HCT116 (cell line): ENCODE data around the gene KNSTRN. TPM values are rescaled to one million over a fixed set of nuclear protein-coding genes. Genes with fewer than 3 reads are reported as not detected.

Source experiments
- ATAC-seq: fragments of 200-7000 bp; cut with Tn5 transposase; 2 replicates; pipeline ENCODE4 v1.9.1; 2020; ENCODE audit warnings: mild to moderate bottlenecking, moderate library complexity
- BruUV-seq: library from RNA; stranded (reverse); fragments of 400-500 nt; replicated peaks from 2 replicates; lab custom pipeline; 2021; lab: Mats Ljungman, UMichigan
- CTCF ChIA-PET: fragments of 300-600 bp; sonication (Branson Sonifier 250); formaldehyde crosslinking; loops from one replicate; lab custom pipeline; 2021; ENCODE audit warnings: antibody characterized with exemption; lab: Charles Lee
- POLR2A ChIA-PET: fragments of 300-600, 350-600 bp; sonication (Branson Sonifier 250); formaldehyde crosslinking; loops from one replicate; lab custom pipeline; 2021; ENCODE audit warnings: antibody characterized with exemption; lab: Charles Lee
- RAD21 ChIA-PET, 2 experiments: fragments of 300-600 bp; sonication (Branson Sonifier 250); formaldehyde crosslinking; loops; one replicate each; lab custom pipeline; 2023; ENCODE audit warnings: low total read pairs in 2 of 2; ENCODE audit not compliant: uncharacterized antibody in 2 of 2, unreplicated experiment in 2 of 2, low non-redundant PET in 1 of 2; lab: Charles Lee
- DNase-seq: peaks from one replicate; pipeline ENCODE4 v3.0.0-alpha.2; 2010; ENCODE audit warnings: low read depth, low spot score
- H2AFZ ChIP-seq: fragments of 200-600 bp; shearing (Covaris generic), sonication (generic); 2 replicates; pipeline ENCODE4 v1.6.1; 2017; ENCODE audit warnings: low read depth, mixed run types, mixed read lengths, antibody characterized with exemption, low read length; ENCODE audit not compliant: poor library complexity, severe bottlenecking
- H3K27ac ChIP-seq: 2 replicates; pipeline ENCODE4 v1.5.1; 2012; ENCODE audit warnings: low read depth, low read length
- H3K27me3 ChIP-seq: fragments of 200-600 bp; sonication (generic); 2 replicates; pipeline ENCODE4 v1.6.1; 2016; ENCODE audit warnings: mixed run types, low read length, mixed read lengths; ENCODE audit not compliant: insufficient read depth
- H3K36me3 ChIP-seq, 2 experiments: fragments of 200-500 bp in 1 of 2; fragments of 200-600 bp in 1 of 2; sonication (Bioruptor generic) in 1 of 2; sonication (generic) in 1 of 2; 2 replicates each; pipeline versions ENCODE4 v1.5.1 to v1.6.1; 2014 to 2016; ENCODE audit warnings: low read length in 2 of 2, inconsistent platforms in 1 of 2, mixed read lengths in 1 of 2, mixed run types in 1 of 2; ENCODE audit not compliant: insufficient read depth in 2 of 2, control insufficient read depth in 1 of 2
- H3K4me1 ChIP-seq, 2 experiments: fragments of 200-600 bp in 1 of 2; sonication (generic) in 1 of 2; 2 replicates each; pipeline versions ENCODE4 v1.5.1 to v1.6.1; 2012 to 2017; ENCODE audit warnings: low read length in 2 of 2, inconsistent platforms in 1 of 2, mild to moderate bottlenecking in 1 of 2, mixed read lengths in 1 of 2, mixed run types in 1 of 2, moderate library complexity in 1 of 2; ENCODE audit not compliant: insufficient read depth in 2 of 2, control insufficient read depth in 1 of 2
- H3K4me2 ChIP-seq: fragments of 200-600 bp; sonication (generic); 2 replicates; pipeline ENCODE4 v1.6.1; 2017; ENCODE audit warnings: mixed run types, low read length, mixed read lengths
- H3K4me3 ChIP-seq, 2 experiments: fragments of 200-600 bp in 1 of 2; sonication (generic) in 1 of 2; replicated peaks in 1 of 2; 2 replicates each; pipeline ENCODE4 v1.5.1; 2011 to 2016; ENCODE audit warnings: low read length in 2 of 2, control low read depth in 1 of 2, low read depth in 1 of 2, mild to moderate bottlenecking in 1 of 2, mixed read lengths in 1 of 2, mixed run types in 1 of 2
- H3K79me2 ChIP-seq: fragments of 200-600 bp; sonication (generic); 2 replicates; pipeline ENCODE4 v1.6.1; 2017; ENCODE audit warnings: mild to moderate bottlenecking, mixed run types, low read length, moderate library complexity, mixed read lengths; ENCODE audit not compliant: insufficient read depth
- H3K9ac ChIP-seq: fragments of 200-600 bp; sonication (generic); 2 replicates; pipeline ENCODE4 v1.6.1; 2016; ENCODE audit warnings: low read length, mixed read lengths
- H3K9me2 ChIP-seq: fragments of 200-600 bp; sonication (generic), shearing (Covaris generic); 2 replicates; pipeline ENCODE4 v1.6.1; 2017; ENCODE audit warnings: mixed run types, mild to moderate bottlenecking, moderate library complexity; ENCODE audit not compliant: insufficient read depth
- H3K9me3 ChIP-seq, 2 experiments: fragments of 200-500 bp in 1 of 2; fragments of 200-600 bp in 1 of 2; sonication (Bioruptor generic) in 1 of 2; sonication (generic) in 1 of 2; 2 replicates each; pipeline ENCODE4 v1.6.1; 2014 to 2017; ENCODE audit warnings: low read length in 2 of 2, mixed read lengths in 2 of 2, inconsistent platforms in 1 of 2, low read depth in 1 of 2, mild to moderate bottlenecking in 1 of 2, mixed run types in 1 of 2, moderate library complexity in 1 of 2; ENCODE audit not compliant: control insufficient read depth in 1 of 2, insufficient read depth in 1 of 2
- H4K20me1 ChIP-seq: fragments of 200-600 bp; sonication (generic), shearing (Covaris generic); 2 replicates; pipeline ENCODE4 v1.6.1; 2017; ENCODE audit warnings: mixed run types, mild to moderate bottlenecking, moderate library complexity; ENCODE audit not compliant: insufficient read depth
- CBX3 ChIP-seq: IDR thresholded peaks from 2 replicates; pipeline ENCODE4 v1.6.1; 2012; ENCODE audit warnings: low read depth
- EGR1 ChIP-seq: IDR thresholded peaks from 2 replicates; pipeline ENCODE4 v1.6.1; 2012; ENCODE audit warnings: low read depth
- EZH2phosphoT487 ChIP-seq: fragments of 200-600 bp; IDR thresholded peaks from 2 replicates; pipeline ENCODE4 v1.6.1; 2018; ENCODE audit warnings: antibody characterized with exemption, borderline replicate concordance
- FOSL1 ChIP-seq: IDR thresholded peaks from 2 replicates; pipeline ENCODE4 v1.6.1; 2012; ENCODE audit warnings: low read depth
- JUND ChIP-seq: IDR thresholded peaks from 2 replicates; pipeline ENCODE4 v1.6.1; 2012
- POLR2A ChIP-seq: IDR thresholded peaks from 2 replicates; pipeline ENCODE4 v1.7.0; 2011; ENCODE audit warnings: borderline replicate concordance; ENCODE audit not compliant: insufficient read depth, insufficient read length; ENCODE audit errors: extremely low read depth
- POLR2AphosphoS5 ChIP-seq: IDR thresholded peaks from 2 replicates; pipeline ENCODE4 v1.6.1; 2011; ENCODE audit warnings: mild to moderate bottlenecking, low read depth, low read length, moderate library complexity
- SIN3A ChIP-seq: IDR thresholded peaks from 2 replicates; pipeline ENCODE4 v1.6.1; 2012; ENCODE audit warnings: low read depth
- SP1 ChIP-seq: IDR thresholded peaks from 2 replicates; pipeline ENCODE4 v1.6.1; 2012; ENCODE audit warnings: low read depth
- SRF ChIP-seq: IDR thresholded peaks from 2 replicates; pipeline ENCODE4 v1.6.1; 2012; ENCODE audit warnings: low read depth
- TCF7L2 ChIP-seq: IDR thresholded peaks from 2 replicates; pipeline ENCODE4 v1.7.0; 2011; ENCODE audit warnings: borderline replicate concordance, inconsistent platforms; ENCODE audit not compliant: insufficient read depth, insufficient read length; ENCODE audit errors: extremely low read depth
- ZFX ChIP-seq: fragments of 450-650 bp; IDR thresholded peaks from 2 replicates; pipeline ENCODE4 v1.6.1; 2017
- ZNF274 ChIP-seq: fragments of 200-500 bp; sonication (Bioruptor generic); IDR thresholded peaks from 2 replicates; pipeline ENCODE4 v1.6.1; 2014; ENCODE audit warnings: mild to moderate bottlenecking, low read depth, low read length, inconsistent platforms
- intact Hi-C: fragments of 100-400 bp; cut with micrococcal nuclease; formaldehyde crosslinking; loops from 2 replicates; pipeline ENCODE4 v1.10.0; 2022
- total RNA-seq: library from RNA; stranded (reverse); gene quantifications from one replicate; pipeline ENCODE4 v1.2.1, GENCODE V29; 2021; ENCODE audit not compliant: unreplicated experiment
- TF ChIP-seq, protein P1 (sequence below): IDR thresholded peaks from 2 replicates; pipeline ENCODE4 v1.6.1; 2012
- TF ChIP-seq, protein P2 (sequence below): IDR thresholded peaks from 2 replicates; pipeline ENCODE4 v1.6.1; 2012; ENCODE audit warnings: low read depth

The KNSTRN gene
- total RNA-seq, 1 experiment from 2014 or later, result 84.1 TPM

DNA sequence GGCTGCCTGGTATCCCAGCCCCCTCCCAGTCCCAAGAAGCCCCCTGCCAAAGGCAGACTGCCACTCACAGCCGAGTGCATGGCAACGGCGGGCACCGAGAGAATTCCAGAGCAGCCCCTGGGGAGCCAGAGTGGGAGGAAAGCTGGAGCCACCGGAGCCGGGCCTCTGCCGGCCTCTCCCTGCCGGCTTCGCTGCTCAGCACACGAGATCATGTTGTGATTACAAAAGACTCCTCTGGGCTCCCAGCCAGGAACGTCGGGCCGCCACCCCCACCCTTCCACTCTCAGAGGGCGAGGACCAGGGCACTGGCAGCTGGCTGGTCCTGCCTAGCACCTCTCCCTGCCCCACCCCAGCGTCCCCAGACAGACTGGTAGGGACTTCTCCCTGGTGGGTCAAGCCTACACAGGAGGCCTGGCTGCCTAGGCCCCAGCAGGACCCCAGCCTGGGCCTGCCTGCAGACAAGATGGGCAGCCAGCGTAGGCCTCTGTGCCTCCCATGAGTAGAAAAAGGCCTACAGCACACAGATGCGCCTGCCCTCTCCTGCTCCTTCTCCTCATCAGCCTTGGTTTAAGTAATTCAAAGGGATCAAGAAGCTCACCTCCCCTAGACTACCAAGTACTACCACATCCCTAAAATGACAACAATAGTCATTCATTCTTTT is 41.7 kb upstream of the KNSTRN start, which contains the start of gene CCDC9B:
Gene CCDC9B (minus strand): TSS at position 200 of the 661 bp plus-strand sequence. CDS start 120 bp downstream, at position 80.
- H3K4me2 ChIP-seq, result peak within 1 kb of the TSS; percentile 87
- ChIA-PET RAD21 (interaction anchor here (1.3 kb wide), 2 partner anchors 81 kb away, joined by 3 to 7 read pairs; no protein-coding TSS in a partner anchor), CTCF (interaction anchor here (0.6 to 5.2 kb wide), 14 partner anchors 8 to 517 kb away, joined by 3 to 55 read pairs (median 4); partner anchors contain the start of genes INAFM2 and IVD), POLR2A (interaction anchor here (1.0 to 3.4 kb wide), 6 partner anchors 15 to 62 kb away, joined by 3 to 11 read pairs (median 3); partner anchors contain the start of genes DISP2 and INAFM2)
- H3K9ac ChIP-seq, result peak within 1 kb of the TSS; percentile 76
- no peaks in the 10 kb centered on the region for H3K9me2 ChIP-seq
- peaks cover 5% of the 10 kb centered on the region; the same call in 1 of the 2 replicates for H3K79me2 ChIP-seq
- peaks cover 41 to 67% of the 10 kb centered on the region in 2 experiments for H3K4me1 ChIP-seq
- intact Hi-C loops, result loop anchor here (1.0 to 10.0 kb wide), 2 partner anchors 81 to 164 kb away; no protein-coding TSS in a partner anchor
- H2AFZ ChIP-seq, result no peak within 1 kb of the TSS
- no peaks in the 10 kb centered on the region for H4K20me1 ChIP-seq
- TF ChIP-seq TCF7L2, result peak; percentile 24
- TF ChIP-seq CBX3, result no peak
- TF ChIP-seq POLR2AphosphoS5, result peak; percentile 75
- TF ChIP-seq ZFX, result peak; percentile 71
- ATAC-seq (peak; percentile 41), DNase-seq (peak; percentile 48)
- peaks cover 0 to 3% of the 10 kb centered on the region in 2 experiments; a peak in 1 of 4 replicates for H3K36me3 ChIP-seq
- BruUV-seq, result no TSS peak
- peak within 1 kb of the TSS; percentile 92 for H3K27ac ChIP-seq
- H3K27me3 ChIP-seq, result no peaks in the 10 kb centered on the region
- H3K4me3 ChIP-seq, result peak within 1 kb of the TSS; percentile 57 to 60
- no peaks in the 10 kb centered on the region for H3K9me3 ChIP-seq

DNA sequence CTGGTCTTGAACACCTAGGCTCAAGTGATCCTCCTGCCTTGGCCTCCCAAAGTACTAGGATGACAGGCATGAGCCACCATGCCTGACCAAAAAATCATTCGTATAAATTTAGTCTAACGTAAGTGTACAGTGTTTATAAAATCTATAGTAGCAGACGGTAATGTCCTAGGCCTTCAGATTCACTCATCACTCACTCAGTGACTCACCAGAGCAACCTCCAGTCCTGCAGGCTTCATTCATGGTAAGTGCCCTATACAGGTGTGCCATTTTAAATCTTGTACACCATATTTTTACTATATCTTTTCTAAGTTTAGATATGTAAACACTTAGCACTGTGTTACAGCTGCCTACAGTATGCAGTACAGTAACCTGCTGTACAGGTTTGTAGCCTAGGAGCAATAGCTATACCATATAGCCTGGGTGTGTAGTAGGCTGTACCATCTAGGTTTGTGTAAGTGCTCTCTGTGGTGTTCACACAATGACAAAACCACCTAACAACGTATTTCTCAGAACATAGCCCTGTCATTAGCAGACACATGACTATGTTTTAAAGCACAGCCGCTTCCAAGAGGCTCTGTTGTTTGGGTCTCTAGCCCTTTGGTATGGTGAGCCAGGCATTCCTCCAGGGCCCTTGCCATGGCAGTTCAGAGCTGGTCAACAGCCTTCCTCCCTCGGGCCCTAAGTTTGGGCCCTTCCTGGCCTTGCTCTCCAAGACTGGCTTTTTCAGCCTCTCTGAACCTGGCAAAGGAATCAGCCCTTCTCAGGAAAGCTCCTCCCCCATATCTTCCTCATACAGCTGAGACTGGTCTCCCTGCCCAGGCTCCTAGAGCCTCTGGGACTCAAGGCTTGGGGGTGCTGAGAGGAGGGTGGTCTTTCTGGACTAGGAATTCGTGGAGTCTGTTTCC is 39.9 kb upstream of the KNSTRN start:
- CTCF ChIA-PET, result interaction anchor here (0.8 to 2.9 kb wide), 4 partner anchors 13 to 20 kb away, joined by 3 to 22 read pairs (median 3); partner anchors contain the start of gene DISP2
- ATAC-seq, result no peak
- Histone ChIP-seq H3K27ac (no peak overlapping the region), H3K9ac (no peak overlapping the region), H3K27me3 (no peaks in the 10 kb centered on the region), H3K36me3 (no peaks in the 10 kb centered on the region), H2AFZ (no peak overlapping the region), H3K9me3 (no peaks in the 10 kb centered on the region), H4K20me1 (no peaks in the 10 kb centered on the region), H3K9me2 (no peaks in the 10 kb centered on the region), H3K79me2 (peaks cover 5% of the 10 kb centered on the region; the same call in 1 of the 2 replicates), H3K4me2 (no peak overlapping the region), H3K4me1 (peaks cover 38 to 78% of the 10 kb centered on the region in 2 experiments), H3K4me3 (no peak overlapping the region)
- RAD21 ChIA-PET, result no interaction called here
- BruUV-seq, result no TSS peak
- POLR2A ChIA-PET, result no interaction called here
- no peak for DNase-seq
- TF ChIP-seq JUND (no peak), FOSL1 (no peak), ZFX (no peak), EZH2phosphoT487 (no peak), ZNF274 (no peak), SRF (no peak), SIN3A (no peak), SP1 (no peak), POLR2A (no peak), EGR1 (no peak)
- TF ChIP-seq, protein P1, sequence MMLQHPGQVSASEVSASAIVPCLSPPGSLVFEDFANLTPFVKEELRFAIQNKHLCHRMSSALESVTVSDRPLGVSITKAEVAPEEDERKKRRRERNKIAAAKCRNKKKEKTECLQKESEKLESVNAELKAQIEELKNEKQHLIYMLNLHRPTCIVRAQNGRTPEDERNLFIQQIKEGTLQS, result no peak
- TF ChIP-seq, protein P2, sequence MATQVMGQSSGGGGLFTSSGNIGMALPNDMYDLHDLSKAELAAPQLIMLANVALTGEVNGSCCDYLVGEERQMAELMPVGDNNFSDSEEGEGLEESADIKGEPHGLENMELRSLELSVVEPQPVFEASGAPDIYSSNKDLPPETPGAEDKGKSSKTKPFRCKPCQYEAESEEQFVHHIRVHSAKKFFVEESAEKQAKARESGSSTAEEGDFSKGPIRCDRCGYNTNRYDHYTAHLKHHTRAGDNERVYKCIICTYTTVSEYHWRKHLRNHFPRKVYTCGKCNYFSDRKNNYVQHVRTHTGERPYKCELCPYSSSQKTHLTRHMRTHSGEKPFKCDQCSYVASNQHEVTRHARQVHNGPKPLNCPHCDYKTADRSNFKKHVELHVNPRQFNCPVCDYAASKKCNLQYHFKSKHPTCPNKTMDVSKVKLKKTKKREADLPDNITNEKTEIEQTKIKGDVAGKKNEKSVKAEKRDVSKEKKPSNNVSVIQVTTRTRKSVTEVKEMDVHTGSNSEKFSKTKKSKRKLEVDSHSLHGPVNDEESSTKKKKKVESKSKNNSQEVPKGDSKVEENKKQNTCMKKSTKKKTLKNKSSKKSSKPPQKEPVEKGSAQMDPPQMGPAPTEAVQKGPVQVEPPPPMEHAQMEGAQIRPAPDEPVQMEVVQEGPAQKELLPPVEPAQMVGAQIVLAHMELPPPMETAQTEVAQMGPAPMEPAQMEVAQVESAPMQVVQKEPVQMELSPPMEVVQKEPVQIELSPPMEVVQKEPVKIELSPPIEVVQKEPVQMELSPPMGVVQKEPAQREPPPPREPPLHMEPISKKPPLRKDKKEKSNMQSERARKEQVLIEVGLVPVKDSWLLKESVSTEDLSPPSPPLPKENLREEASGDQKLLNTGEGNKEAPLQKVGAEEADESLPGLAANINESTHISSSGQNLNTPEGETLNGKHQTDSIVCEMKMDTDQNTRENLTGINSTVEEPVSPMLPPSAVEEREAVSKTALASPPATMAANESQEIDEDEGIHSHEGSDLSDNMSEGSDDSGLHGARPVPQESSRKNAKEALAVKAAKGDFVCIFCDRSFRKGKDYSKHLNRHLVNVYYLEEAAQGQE, result no peak
- intact Hi-C loops, result loop anchor here (10.0 kb wide), 1 partner anchor 162 kb away; no protein-coding TSS in a partner anchor
